Calu3 (cell line): ENCODE data around the gene DIS3L2. TPM values are rescaled to one million over a fixed set of nuclear protein-coding genes. Genes with fewer than 3 reads are reported as not detected.
A peak's percentile ranks its signal among the peaks of the same experiment; 100 is the strongest.

Experiments used
- BruUV-seq: library from RNA; stranded (reverse); fragments of 400-500 nt; replicated peaks from 2 replicates; lab custom pipeline; 2021; lab: Mats Ljungman, UMichigan
- CTCF ChIA-PET: fragments of 300-600 bp; sonication (Branson Sonifier 250); formaldehyde crosslinking; loops from one replicate; lab custom pipeline; 2022; ENCODE audit warnings: antibody characterized with exemption; lab: Charles Lee
- DNase-seq: peaks from one replicate; pipeline ENCODE4 v3.0.0; 2022
- H3K27ac Mint-ChIP-seq: one replicate; pipeline ENCODE4 v1.8.0; 2022; ENCODE audit warnings: mixed read lengths; ENCODE audit not compliant: unreplicated experiment
- H3K27me3 Mint-ChIP-seq: one replicate; pipeline ENCODE4 v1.8.0; 2022; ENCODE audit warnings: mixed read lengths; ENCODE audit not compliant: unreplicated experiment
- H3K36me3 Mint-ChIP-seq: one replicate; pipeline ENCODE4 v1.8.0; 2022; ENCODE audit warnings: mild to moderate bottlenecking, moderate library complexity, mixed read lengths; ENCODE audit not compliant: insufficient read depth, unreplicated experiment
- H3K4me1 Mint-ChIP-seq: one replicate; pipeline ENCODE4 v1.8.0; 2022; ENCODE audit warnings: mild to moderate bottlenecking, low read depth, mixed read lengths; ENCODE audit not compliant: unreplicated experiment
- H3K4me3 Mint-ChIP-seq: one replicate; pipeline ENCODE4 v1.8.0; 2022; ENCODE audit warnings: mild to moderate bottlenecking, low read depth, moderate library complexity, mixed read lengths; ENCODE audit not compliant: unreplicated experiment
- H3K9me3 Mint-ChIP-seq: one replicate; pipeline ENCODE4 v1.8.0; 2022; ENCODE audit warnings: low read depth, mixed read lengths; ENCODE audit not compliant: unreplicated experiment
- CTCF ChIP-seq: fragments of 200-600 bp; IDR thresholded peaks from one replicate; pipeline ENCODE4 v1.8.0; 2022; ENCODE audit warnings: antibody characterized with exemption; ENCODE audit not compliant: unreplicated experiment
- intact Hi-C: fragments of 100-400 bp; cut with micrococcal nuclease; formaldehyde crosslinking; loops from one replicate; pipeline ENCODE4 v1.10.0; 2022; ENCODE audit not compliant: unreplicated experiment
- total RNA-seq: library from RNA; stranded (reverse); gene quantifications from 2 replicates; pipeline ENCODE4 v1.2.3, GENCODE V29; 2022

Gene DIS3L2
- total RNA-seq, 1 experiment from 2014 or later, result 46.0 TPM

- no peak overlapping the region for H3K4me3 Mint-ChIP-seq
- BruUV-seq, result no TSS peak
- no peaks in the 10 kb centered on the region for H3K36me3 Mint-ChIP-seq
- TF ChIP-seq CTCF, result no peak
- DNase-seq, result no peak
- no peaks in the 10 kb centered on the region for H3K4me1 Mint-ChIP-seq
- H3K27ac Mint-ChIP-seq, result no peak overlapping the region
- H3K27me3 Mint-ChIP-seq, result no peaks in the 10 kb centered on the region
- H3K9me3 Mint-ChIP-seq, result no peaks in the 10 kb centered on the region
- intact Hi-C loops, result no loop called here
- CTCF ChIA-PET, result interaction anchor here (0.5 kb wide), 1 partner anchor 45 kb away, joined by 3 read pairs; no protein-coding TSS in a partner anchor
Observed at GRCh38 chr2:232126301-232127099, 165.0 kb downstream of the DIS3L2 start.

GRCh38 chr2:232129483-232129882 lies 168.0 kb downstream of the DIS3L2 start:
- no peak overlapping the region for H3K4me3 Mint-ChIP-seq
- peaks cover 8% of the 10 kb centered on the region for H3K4me1 Mint-ChIP-seq
- H3K27me3 Mint-ChIP-seq, result no peaks in the 10 kb centered on the region
- TF ChIP-seq CTCF, result no peak
- no TSS peak for BruUV-seq
- DNase-seq, result no peak
- intact Hi-C loops, result no loop called here
- H3K27ac Mint-ChIP-seq, result no peak overlapping the region
- H3K9me3 Mint-ChIP-seq, result no peaks in the 10 kb centered on the region
- CTCF ChIA-PET, result no interaction called here
- no peaks in the 10 kb centered on the region for H3K36me3 Mint-ChIP-seq

- CTCF ChIA-PET, result no interaction called here
- no peaks in the 10 kb centered on the region for H3K9me3 Mint-ChIP-seq
- no peaks in the 10 kb centered on the region for H3K36me3 Mint-ChIP-seq
- H3K4me1 Mint-ChIP-seq, result peaks cover 8% of the 10 kb centered on the region
- no peak for TF ChIP-seq CTCF
- H3K27me3 Mint-ChIP-seq, result no peaks in the 10 kb centered on the region
- H3K4me3 Mint-ChIP-seq, result no peak overlapping the region
- H3K27ac Mint-ChIP-seq, result no peak overlapping the region
- no TSS peak for BruUV-seq
- intact Hi-C loops, result no loop called here
- no peak for DNase-seq
Observed at GRCh38 chr2:232132181-232132580, 170.7 kb downstream of the DIS3L2 start.

GRCh38 chr2:232133078-232133477 lies 171.6 kb downstream of the DIS3L2 start:
- Mint-ChIP-seq H3K27me3 (no peaks in the 10 kb centered on the region), H3K9me3 (no peaks in the 10 kb centered on the region), H3K4me3 (no peak overlapping the region), H3K4me1 (peaks cover 8% of the 10 kb centered on the region), H3K27ac (no peak overlapping the region), H3K36me3 (no peaks in the 10 kb centered on the region)
- intact Hi-C loops, result no loop called here
- peak; percentile 12 for DNase-seq
- TF ChIP-seq CTCF, result no peak
- no TSS peak for BruUV-seq
- CTCF ChIA-PET, result no interaction called here
